CD4-positive, alpha-beta T cell treated with Interleukin-15 for 4 hours (primary cell): Measurements from ENCODE around the gene BAZ1A.
"Not testable (repeated sequence)": the region's sequence is repeated elsewhere in the genome, so short reads cannot be mapped to it uniquely, and the experiment has no call there.

Source experiments
- DNase-seq: peaks from one replicate; pipeline ENCODE4 v3.0.0-alpha.2; 2020; ENCODE audit warnings: low spot score

Gene BAZ1A

GRCh38 chr14:34853041-34853440 lies 22.1 kb downstream of the BAZ1A start:
- DNase-seq: no peak

- DNase-seq: no peak
Measured at GRCh38 chr14:34851395-34851794, 23.8 kb downstream of the BAZ1A start.

GRCh38 chr14:34845869-34846268 lies 29.3 kb downstream of the BAZ1A start:
- DNase-seq: no peak

GRCh38 chr14:34843011-34843554 lies 32.1 kb downstream of the BAZ1A start:
- DNase-seq: no peak

GRCh38 chr14:34837801-34838322 lies 37.3 kb downstream of the BAZ1A start:
- no peak for DNase-seq

GRCh38 chr14:34835312-34835711 lies 39.8 kb downstream of the BAZ1A start:
- DNase-seq: no peak

- peak; percentile 16 for DNase-seq
Measured at GRCh38 chr14:34833549-34834523, 41.3 kb downstream of the BAZ1A start.

- DNase-seq: no peak
Measured at GRCh38 chr14:34826661-34827060, 48.5 kb downstream of the BAZ1A start.

GRCh38 chr14:34824826-34825225 lies 50.3 kb downstream of the BAZ1A start:
- DNase-seq: no peak

- no peak for DNase-seq
Measured at GRCh38 chr14:34824256-34824655, 50.9 kb downstream of the BAZ1A start.

GRCh38 chr14:34817768-34818167 lies 57.4 kb downstream of the BAZ1A start:
- no peak for DNase-seq

- no peak for DNase-seq
Measured at GRCh38 chr14:34810028-34810427, 65.1 kb downstream of the BAZ1A start.

- DNase-seq: no peak
Measured at GRCh38 chr14:34806257-34806656, 68.9 kb downstream of the BAZ1A start.

- DNase-seq: no peak
Measured at GRCh38 chr14:34804933-34805332, 70.2 kb downstream of the BAZ1A start.

GRCh38 chr14:34798861-34799260 lies 76.3 kb downstream of the BAZ1A start:
- DNase-seq: not testable (repeated sequence)

- DNase-seq: no peak
Measured at GRCh38 chr14:34797747-34798583, 77.2 kb downstream of the BAZ1A start.

GRCh38 chr14:34796902-34797301 lies 78.3 kb downstream of the BAZ1A start:
- DNase-seq: no peak

GRCh38 chr14:34794941-34795340 lies 80.2 kb downstream of the BAZ1A start:
- DNase-seq: no peak

GRCh38 chr14:34794217-34794616 lies 80.9 kb downstream of the BAZ1A start:
- no peak for DNase-seq

GRCh38 chr14:34792598-34792997 lies 82.6 kb downstream of the BAZ1A start:
- no peak for DNase-seq

GRCh38 chr14:34785223-34786006 lies 89.7 kb downstream of the BAZ1A start:
- no peak for DNase-seq

GRCh38 chr14:34782031-34782430 lies 93.1 kb downstream of the BAZ1A start:
- DNase-seq: no peak
